HepG2 (cell line): ENCODE data around the gene CYRIA.

ENCODE experiments used
- CCDC6 ChIP-seq: sonication (generic); formaldehyde crosslinking; IDR thresholded peaks from 2 replicates; pipeline ENCODE4 v1.8.1; 2022; ENCODE audit warnings: mild to moderate bottlenecking, missing genetic modification reagents, moderate library complexity
- GABPB1 ChIP-seq: IDR thresholded peaks from 2 replicates; pipeline ENCODE4 v1.6.1; 2016; ENCODE audit warnings: mild to moderate bottlenecking, missing genetic modification reagents, moderate library complexity, missing compliant biosample characterization
- IKZF1 ChIP-seq: fragments of 450-650 bp; IDR thresholded peaks from 2 replicates; pipeline ENCODE4 v1.7.1; 2016
- MED1 ChIP-seq: sonication (generic); formaldehyde crosslinking; IDR thresholded peaks from 2 replicates; pipeline ENCODE4 v1.4.0; 2020; ENCODE audit warnings: missing genetic modification reagents
- NBN ChIP-seq: fragments of 450-650 bp; conservative IDR thresholded peaks from 2 replicates; pipeline ENCODE4 v1.6.1; 2017
- POLR2A ChIP-seq, 2 experiments: IDR thresholded peaks; 2 replicates each; pipeline ENCODE4 v1.6.1; 2011; ENCODE audit warnings: low read depth in 2 of 2, low read length in 2 of 2, mild to moderate bottlenecking in 1 of 2, moderate library complexity in 1 of 2; ENCODE audit not compliant: insufficient read depth in 1 of 2
- RAD21 ChIP-seq: fragments of 450-650 bp; formaldehyde crosslinking; IDR thresholded peaks from 2 replicates; pipeline ENCODE4 v1.5.0; 2020; ENCODE audit warnings: mild to moderate bottlenecking
- YY1 ChIP-seq: IDR thresholded peaks from 2 replicates; pipeline ENCODE4 v1.6.1; 2011; ENCODE audit warnings: low read length, low read depth, moderate library complexity, mild to moderate bottlenecking; ENCODE audit not compliant: insufficient read depth, insufficient replicate concordance
- ZNF124 ChIP-seq: sonication (generic); formaldehyde crosslinking; IDR thresholded peaks from 2 replicates; pipeline ENCODE4 v1.4.0; 2020; ENCODE audit warnings: missing genetic modification reagents
- ZNF589 ChIP-seq: sonication (generic); formaldehyde crosslinking; conservative IDR thresholded peaks from 2 replicates; pipeline ENCODE4 v1.8.0; 2022; ENCODE audit warnings: mild to moderate bottlenecking, moderate library complexity, missing genetic modification reagents
- TF ChIP-seq, protein P1 (sequence below): sonication (generic); formaldehyde crosslinking; IDR thresholded peaks from 2 replicates; pipeline ENCODE4 v1.8.1; 2023; ENCODE audit warnings: mild to moderate bottlenecking, inconsistent platforms, moderate library complexity, missing genetic modification reagents, borderline replicate concordance
- TF ChIP-seq, protein P2 (sequence below): sonication (generic); formaldehyde crosslinking; IDR thresholded peaks from 2 replicates; pipeline ENCODE4 v1.4.0; 2020; ENCODE audit warnings: missing genetic modification reagents
- TF ChIP-seq, protein P3 (sequence below): sonication (generic); formaldehyde crosslinking; IDR thresholded peaks from 2 replicates; pipeline ENCODE4 v1.5.0; 2020; ENCODE audit warnings: mild to moderate bottlenecking, missing genetic modification reagents, moderate library complexity
- TF ChIP-seq, protein P4 (sequence below): IDR thresholded peaks from 2 replicates; pipeline ENCODE4 v1.6.1; 2012; ENCODE audit warnings: inconsistent platforms

DNA sequence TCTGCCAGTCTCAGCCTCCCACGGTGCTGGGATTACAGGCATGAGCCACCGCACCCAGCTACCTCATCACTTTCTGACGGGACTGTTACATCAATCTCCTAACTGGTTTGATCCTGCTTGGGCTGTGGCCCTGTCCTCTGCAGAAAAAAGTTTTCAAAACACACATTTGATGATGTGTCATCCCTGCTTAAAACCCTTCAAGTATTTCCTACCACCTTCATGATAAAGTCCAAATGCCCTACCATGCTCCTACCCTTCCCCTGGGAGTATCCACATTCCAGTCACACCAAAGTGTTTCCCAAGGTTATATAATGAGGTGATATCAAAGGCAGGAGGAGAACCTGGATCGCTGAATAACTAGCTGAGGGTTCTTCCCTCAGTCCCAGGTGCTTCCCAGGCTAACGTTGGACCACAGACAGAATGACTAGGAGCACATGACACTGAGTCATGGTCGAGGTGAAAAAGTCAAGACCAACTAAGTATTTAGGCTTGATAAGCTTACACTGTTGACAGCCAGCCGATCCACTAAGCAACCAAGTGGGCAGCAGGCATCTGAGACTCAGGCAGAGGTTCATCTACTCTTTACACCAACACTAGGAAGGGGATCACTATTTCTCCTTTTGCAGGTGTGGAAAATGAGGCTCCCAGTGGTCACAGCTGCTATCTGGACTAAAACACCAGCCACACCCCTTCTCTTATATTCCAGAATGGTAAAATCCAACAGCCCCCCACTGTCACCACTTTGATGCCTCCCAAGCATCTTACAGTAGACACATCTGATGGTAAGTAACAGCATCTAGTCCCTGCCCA is 31.8 kb downstream of the CYRIA start:
- TF ChIP-seq, protein P1, sequence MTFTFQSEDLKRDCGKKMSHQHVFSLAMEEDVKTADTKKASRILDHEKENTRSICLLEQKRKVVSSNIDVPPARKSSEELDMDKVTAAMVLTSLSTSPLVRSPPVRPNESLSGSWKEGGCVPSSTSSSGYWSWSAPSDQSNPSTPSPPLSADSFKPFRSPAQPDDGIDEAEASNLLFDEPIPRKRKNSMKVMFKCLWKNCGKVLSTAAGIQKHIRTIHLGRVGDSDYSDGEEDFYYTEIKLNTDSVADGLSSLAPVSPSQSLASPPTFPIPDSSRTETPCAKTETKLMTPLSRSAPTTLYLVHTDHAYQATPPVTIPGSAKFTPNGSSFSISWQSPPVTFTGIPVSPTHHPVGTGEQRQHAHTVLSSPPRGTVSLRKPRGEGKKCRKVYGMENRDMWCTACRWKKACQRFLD (CRISPR knock-in tag) = no peak
- TF ChIP-seq POLR2A (IDR thresholded peaks at IDR 0.05; ENCODE audit: insufficient read depth in 1 of 2, low read depth in 2 of 2, low read length in 2 of 2) = no peak
- no peak for TF ChIP-seq ZNF589 (CRISPR knock-in tag)
- TF ChIP-seq, protein P2, sequence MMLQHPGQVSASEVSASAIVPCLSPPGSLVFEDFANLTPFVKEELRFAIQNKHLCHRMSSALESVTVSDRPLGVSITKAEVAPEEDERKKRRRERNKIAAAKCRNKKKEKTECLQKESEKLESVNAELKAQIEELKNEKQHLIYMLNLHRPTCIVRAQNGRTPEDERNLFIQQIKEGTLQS (CRISPR knock-in tag) = no peak
- TF ChIP-seq MED1 = no peak
- no peak for TF ChIP-seq RAD21 (CRISPR knock-in tag)
- no peak for TF ChIP-seq GABPB1
- no peak for TF ChIP-seq YY1
- no peak for TF ChIP-seq NBN
- no peak for TF ChIP-seq IKZF1
- TF ChIP-seq, protein P3, sequence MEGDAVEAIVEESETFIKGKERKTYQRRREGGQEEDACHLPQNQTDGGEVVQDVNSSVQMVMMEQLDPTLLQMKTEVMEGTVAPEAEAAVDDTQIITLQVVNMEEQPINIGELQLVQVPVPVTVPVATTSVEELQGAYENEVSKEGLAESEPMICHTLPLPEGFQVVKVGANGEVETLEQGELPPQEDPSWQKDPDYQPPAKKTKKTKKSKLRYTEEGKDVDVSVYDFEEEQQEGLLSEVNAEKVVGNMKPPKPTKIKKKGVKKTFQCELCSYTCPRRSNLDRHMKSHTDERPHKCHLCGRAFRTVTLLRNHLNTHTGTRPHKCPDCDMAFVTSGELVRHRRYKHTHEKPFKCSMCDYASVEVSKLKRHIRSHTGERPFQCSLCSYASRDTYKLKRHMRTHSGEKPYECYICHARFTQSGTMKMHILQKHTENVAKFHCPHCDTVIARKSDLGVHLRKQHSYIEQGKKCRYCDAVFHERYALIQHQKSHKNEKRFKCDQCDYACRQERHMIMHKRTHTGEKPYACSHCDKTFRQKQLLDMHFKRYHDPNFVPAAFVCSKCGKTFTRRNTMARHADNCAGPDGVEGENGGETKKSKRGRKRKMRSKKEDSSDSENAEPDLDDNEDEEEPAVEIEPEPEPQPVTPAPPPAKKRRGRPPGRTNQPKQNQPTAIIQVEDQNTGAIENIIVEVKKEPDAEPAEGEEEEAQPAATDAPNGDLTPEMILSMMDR (CRISPR knock-in tag) = no peak
- TF ChIP-seq ZNF124 (CRISPR knock-in tag) = no peak
- TF ChIP-seq, protein P4, sequence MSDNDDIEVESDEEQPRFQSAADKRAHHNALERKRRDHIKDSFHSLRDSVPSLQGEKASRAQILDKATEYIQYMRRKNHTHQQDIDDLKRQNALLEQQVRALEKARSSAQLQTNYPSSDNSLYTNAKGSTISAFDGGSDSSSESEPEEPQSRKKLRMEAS = no peak
- no peak for TF ChIP-seq CCDC6
